Measurements from ENCODE around the gene RUBCNL.

DNA sequence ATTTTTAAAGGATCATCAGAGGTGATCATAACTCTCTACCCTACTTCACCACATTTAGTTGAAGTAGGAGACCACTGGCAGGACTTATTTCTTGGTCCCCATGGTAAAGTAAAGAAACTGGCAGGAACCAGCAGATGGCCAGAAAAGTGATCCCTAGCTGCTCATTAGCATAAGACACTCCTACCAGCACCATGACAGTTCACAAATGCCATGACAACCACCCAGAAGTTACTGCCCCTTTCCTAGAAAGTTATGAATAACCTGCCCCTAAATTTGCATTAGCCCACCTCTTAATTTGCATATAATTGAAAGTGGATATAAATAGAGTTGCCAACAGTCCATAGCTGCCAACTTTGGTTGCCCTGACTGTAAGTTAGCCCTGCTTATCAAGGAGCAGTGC lies 18.4 kb upstream of the RUBCNL start:
- TF ChIP-seq, protein P1, sequence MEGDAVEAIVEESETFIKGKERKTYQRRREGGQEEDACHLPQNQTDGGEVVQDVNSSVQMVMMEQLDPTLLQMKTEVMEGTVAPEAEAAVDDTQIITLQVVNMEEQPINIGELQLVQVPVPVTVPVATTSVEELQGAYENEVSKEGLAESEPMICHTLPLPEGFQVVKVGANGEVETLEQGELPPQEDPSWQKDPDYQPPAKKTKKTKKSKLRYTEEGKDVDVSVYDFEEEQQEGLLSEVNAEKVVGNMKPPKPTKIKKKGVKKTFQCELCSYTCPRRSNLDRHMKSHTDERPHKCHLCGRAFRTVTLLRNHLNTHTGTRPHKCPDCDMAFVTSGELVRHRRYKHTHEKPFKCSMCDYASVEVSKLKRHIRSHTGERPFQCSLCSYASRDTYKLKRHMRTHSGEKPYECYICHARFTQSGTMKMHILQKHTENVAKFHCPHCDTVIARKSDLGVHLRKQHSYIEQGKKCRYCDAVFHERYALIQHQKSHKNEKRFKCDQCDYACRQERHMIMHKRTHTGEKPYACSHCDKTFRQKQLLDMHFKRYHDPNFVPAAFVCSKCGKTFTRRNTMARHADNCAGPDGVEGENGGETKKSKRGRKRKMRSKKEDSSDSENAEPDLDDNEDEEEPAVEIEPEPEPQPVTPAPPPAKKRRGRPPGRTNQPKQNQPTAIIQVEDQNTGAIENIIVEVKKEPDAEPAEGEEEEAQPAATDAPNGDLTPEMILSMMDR (IDR thresholded peaks at IDR 0.05 in 4 of 5, conservative IDR thresholded peaks at IDR 0.05 in 1 of 5): no peak
- no peak for TF ChIP-seq POLR2A (IDR thresholded peaks at IDR 0.05)

Data from gastrocnemius medialis (tissue), 4 donors.